HG02884 (cell line): ENCODE data around the gene ISOC2.
"Not testable (repeated sequence)": the region's sequence is repeated elsewhere in the genome, so short reads cannot be mapped to it uniquely, and the experiment has no call there.

ENCODE experiments used
- ATAC-seq: cut with Tn5 transposase; IDR thresholded peaks from one replicate; pipeline ENCODE4 v1.9.1; 2021; ENCODE audit warnings: mild to moderate bottlenecking, moderate library complexity; ENCODE audit not compliant: unreplicated experiment

The ISOC2 gene

DNA sequence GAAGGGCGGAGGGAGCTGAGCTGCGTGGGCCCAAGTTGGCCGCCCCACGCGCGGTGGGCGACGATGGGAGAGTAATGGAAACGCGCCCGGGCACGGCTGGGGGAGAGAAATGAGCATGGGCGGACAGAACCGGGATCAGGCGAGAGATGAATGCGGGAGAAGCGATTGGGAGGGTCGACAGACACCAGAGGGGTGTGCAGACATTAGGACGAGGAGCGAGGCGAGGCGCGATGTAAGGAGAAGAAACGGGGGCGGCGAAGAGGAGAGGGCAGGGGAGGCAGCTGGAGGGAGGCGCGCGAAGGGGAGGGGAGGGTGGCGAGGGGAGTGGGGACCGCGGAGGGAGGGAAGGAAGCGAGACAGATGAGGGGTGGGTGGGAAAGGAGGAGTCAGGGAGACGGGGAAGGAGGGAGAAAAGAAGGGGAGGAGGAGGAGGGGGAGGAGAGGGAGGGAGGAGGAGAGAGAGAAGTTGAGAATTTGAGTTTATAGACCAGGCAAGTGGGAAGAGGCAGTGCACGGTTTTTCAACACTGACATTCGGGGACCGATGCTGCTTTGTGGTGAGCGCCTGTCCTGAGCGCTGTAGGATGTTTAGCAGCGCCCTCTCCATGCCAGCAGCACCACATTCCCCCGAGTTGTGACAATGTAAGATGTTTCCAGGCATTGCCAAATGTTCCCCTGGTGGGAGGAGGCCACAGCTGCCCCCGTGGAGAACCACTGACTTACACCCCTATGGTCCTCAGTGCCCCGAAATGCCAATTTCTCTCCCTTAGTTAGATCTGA, 18.2 kb downstream of the ISOC2 start, which contains the start of gene SHISA7:
Gene SHISA7 (minus strand): TSS at position 256 of the 779 bp plus-strand sequence. CDS start 437 bp downstream, outside the sequence.
- ATAC-seq = no peak

DNA sequence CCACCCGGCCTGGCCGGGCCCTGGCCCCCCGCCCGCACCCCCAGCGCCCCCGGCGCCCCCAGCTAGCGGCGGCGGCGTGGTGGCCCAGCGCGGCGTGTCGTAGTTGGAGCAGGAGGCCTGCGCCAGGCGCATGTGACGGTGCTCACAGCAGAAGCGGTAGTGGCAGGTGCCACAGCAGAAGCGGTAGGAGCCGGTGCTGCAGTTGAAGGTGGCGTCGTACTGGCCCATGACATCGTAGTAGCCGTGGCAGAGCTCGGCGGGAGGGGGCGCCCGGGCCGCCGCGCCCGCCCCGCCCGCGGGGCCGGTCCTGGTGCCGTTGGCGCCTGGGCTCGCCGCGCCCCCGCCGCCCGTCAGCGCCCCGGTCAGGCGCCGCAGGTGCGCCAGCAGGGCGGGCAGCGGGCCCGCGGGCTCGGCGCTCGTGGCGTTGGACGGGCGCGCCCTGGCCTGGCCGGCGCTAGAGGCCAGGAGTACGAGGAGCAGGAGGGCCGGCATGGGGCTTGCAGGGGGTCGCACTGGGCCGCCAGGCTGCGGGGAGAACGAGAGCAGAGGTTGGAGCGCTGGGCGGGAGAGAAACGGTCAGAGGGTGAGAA, 19.0 kb downstream of the ISOC2 start:
- ATAC-seq = no peak

DNA sequence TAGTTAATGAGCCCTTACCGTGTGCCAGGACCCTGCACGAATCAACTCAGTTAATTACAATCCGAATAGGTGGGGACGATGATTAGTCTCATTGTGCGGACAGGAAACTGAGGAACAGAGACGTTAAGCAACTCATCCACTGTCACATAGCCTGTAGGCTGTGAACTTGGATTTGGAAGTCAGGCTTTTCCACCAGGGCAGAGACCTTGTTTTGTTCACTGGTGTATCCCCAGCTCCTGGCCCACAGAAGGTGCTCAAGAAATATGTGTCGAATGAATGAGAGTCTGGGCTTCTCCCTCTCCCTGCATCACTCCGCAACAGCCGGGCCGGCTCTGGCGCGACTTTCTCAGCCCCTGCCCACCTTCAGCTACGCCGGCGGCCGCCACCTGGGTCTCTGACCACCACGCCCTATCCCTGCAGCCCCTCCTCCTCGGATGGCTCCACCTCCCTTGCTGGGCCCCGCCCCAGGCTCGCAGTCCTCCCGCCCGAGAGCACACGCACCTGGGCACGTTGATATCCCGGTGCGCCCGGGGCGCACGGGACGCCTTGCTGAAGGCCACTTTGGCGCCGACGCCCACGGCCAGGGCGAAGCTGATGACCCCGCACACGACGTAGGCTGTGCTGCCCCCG, 19.6 kb downstream of the ISOC2 start:
- no peak for ATAC-seq

DNA sequence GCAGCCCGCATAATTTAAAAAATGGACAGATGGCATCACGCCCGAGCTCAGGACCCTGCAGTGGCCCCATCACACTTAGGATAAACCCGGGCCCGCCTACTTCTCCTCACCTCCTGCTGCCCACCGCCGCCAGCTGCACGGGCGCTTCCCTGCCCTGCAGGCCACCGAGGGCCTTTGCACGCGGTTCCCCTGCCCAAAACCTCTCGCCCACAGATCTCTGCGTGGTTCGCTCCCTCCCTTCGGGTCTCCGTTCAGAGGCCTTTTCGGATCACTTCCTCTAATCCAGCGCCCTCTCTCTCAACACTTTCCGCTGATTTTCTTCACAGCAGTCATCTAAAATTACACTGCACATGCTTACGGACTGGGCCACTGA, 20.1 kb downstream of the ISOC2 start:
- ATAC-seq = no peak

DNA sequence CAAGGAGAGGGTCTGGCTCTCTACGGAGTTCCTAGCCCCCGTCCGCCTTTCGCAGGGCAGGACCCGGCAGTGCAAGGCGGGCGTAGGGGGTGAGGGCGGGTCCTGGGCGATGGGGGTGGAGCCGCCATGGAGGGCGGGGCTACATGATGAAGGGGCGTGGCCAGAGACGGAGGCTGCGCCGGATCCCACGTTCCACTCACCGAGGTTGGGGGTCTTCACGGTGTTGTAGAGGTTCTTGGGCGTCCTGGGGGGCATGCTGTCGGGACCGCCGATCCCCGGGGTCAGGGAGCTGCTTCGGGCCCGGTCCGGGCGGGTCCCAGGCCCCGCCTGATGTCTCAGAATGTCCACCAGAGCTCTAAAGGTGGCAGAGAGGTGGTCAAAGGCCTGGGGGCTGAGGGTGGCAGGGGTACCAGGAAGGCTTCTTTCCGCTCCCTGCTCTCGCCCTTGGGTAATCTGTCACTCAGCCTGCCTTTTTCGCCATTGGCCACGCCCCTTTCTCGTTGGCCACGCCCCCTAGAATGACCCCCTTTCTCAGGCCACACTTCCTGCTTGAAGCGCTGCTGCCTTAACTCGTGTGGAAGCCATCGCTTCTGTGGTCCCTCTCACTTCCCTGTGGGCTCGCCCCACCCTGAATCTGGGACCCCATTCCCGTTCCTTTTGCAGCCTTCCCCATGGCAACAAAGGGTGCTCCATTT, 20.9 kb downstream of the ISOC2 start:
- no peak for ATAC-seq

DNA sequence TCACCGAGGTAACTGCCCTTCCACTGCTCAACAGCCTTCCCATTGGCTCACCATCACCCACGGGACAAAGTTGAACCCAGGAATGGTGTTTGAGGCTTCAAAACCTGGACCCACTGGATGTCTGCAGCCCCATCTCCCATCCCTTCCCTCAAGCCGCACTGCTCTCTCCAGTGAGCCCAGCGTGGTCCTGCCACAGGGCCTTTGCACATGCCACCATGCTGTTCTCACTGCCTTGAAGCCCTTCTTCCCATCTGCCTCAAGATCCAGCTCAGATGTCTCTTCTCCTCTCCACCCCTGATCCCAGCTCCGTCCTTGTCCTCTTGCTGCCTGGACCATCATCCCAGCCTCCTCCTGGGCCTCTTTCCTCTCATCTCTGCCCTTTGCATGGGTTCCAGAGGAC, 22.4 kb downstream of the ISOC2 start:
- no peak for ATAC-seq

DNA sequence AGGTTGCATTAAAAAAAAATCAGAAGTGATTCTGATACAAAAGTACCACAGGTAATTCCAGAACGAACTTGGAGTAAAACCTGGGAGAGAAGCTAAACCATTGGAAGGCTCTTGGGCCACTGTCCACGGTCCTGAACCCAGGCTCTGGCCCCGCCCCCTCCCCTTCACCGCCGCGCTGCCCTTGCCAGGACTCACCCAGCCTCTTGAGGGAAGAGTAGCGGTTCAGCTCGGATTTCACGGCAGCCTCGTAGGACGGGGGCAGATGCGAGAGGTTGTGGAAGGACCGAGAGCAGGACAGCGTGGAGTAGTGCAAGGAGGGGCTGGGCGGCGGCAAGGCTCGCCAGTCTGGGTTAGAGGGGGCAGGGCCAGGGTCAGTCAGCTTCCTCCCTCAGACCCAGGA, 24.0 kb downstream of the ISOC2 start:
- ATAC-seq = no peak

DNA sequence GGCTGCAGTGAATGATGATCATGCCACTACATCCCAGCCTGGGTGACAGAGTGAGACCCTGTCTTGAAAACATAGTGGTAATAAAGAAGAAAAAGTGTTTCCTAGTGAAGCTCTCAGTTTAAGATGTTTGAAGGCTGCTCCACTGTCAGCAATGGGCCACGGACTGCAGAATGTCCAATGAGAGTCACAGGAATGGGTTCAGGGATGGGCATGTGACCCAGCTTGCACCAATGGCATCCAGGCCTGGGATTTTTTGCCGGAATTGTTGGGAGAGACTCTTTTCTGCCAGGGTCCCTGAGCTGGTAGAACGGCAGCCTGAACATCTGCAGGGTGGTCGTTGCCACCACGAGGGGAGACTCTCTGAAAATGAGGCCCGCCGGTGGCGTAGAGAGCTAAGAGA, 24.6 kb downstream of the ISOC2 start:
- ATAC-seq = no peak

DNA sequence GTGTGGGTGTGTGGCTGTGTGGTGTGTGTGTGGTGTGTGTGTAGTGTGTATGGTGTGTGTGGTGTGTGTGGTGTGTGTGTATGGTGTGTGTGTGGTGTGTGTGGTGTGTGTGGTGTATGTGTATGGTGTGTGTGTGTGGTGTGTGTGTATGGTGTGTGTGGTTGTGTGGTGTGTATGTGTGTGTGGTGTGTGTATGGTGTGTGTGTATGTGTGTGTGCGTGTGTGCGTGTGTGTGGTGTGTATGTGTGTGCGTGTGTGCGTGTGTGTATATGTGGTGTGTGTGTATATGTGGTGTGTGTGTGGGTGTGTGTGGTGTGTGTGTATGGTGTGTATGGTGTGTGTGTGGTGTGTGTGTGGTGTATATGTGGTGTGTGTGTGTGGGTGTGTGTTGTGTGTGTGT, 26.4 kb downstream of the ISOC2 start:
- no peak for ATAC-seq

DNA sequence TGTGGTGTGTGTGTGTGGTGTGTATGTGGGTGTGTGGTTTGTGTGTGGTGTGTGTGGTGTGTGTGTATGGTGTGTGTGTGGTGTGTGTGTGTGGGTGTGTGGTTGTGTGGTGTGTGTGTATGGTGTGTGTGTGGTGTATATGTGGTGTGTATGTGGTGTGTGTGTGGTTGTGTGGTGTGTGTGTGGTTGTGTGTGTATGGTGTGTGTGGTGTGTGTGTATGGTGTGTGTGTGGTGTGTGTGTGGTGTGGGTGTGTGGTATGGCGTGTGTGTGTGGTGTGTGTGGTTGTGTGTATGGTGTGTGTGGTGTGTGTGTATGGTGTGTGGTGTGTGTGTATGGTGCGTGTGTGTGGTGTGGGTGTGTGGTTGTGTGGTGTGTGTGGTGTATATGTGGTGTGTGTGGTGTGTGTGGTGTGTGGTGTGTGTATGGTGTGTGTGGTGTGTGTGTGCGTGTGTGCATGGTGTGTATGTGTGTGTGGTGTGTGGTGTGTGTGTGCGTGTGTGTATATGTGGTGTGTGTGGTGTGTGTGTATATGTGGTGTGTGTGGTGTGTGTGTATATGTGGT, 27.0 kb downstream of the ISOC2 start:
- ATAC-seq = no peak

DNA sequence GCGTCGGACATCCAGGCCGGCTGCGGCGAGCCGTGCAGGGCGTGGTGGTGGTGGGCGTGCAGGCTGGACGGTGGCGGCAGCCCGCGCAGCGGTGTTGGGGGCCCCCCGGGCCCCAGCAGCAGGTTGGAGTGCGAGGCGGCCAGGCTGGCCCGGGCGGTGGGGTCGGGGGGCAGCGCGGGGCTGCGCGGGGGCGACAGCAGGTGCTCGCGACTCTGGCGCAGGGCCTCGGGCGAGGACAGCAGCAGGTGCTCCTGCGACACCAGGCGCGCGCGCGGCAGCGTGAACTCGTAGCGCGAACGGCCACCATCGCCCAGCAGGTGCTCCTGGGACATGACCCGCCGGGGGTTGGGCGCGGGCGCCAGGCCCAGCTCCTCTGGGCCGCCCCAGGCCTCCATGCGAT, 28.1 kb downstream of the ISOC2 start:
- ATAC-seq = no peak

DNA sequence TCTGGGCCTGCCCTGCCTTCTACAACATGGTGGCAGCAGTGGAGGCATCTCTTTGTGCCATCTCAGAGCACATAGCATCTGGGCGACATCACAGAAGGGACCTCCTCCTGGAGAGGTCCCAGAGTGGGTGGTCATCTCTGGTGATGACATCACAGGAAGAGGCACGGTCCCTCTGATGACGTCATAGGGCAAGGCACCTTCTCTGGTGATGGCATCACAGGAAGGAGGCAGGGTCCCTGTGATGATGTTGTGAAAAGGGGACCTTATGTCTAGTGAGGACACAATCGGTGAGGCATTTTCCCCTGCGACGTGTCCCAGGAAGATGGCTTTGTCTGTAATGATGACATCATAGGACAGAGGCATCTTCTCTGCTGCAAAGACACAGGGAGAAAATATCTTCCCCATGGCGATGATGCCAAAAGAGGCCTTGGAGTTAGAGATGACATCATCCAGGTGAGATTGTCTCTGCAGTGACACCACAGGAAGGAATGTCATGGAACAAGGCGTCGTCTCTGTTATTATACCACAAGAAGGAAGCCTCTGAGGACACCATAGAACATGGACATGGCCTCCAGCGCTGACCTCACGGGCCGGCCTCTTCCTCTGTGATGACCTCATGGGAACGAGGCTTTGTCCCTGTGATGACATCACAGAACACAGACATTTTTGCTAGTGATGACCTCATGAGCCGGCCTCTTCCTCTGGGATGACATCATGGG, 29.0 kb downstream of the ISOC2 start:
- ATAC-seq = no peak

DNA sequence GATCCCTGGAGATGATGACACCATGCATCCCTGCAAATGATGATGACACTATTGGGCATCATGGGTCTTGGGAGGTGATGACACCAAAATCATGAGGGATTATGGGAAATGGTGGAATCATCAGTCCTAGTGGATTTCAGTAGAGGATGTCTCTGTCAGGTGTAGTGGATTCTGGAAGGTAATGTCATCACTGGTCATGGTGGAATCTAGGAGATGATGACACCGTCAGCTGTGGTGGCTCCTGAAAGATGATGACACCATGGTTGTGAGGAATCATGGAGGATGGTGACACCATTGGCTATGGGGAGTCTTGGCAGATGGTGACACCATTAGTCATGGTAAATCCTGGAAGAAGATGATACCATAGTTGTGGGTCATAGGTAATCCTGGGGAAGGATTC, 30.3 kb downstream of the ISOC2 start:
- ATAC-seq = no peak

DNA sequence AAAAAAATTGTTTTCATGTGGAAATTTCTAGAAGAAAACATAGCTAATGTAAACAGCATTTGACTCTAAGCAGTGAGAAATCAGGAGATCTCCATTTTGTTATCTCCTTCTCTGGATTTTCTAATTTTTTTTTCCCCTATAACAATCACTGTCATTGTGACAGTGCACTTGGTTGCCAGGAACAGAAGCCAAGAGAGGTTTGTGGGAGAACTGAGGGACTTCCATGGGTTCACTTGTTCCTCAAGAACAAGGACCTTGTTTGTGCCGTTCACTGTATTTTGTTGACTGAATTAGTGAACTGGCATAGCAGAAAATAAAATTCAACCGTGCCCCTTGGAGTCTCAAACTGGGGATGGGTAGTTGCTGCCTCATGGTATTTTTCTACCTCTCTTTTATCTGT, 35.4 kb downstream of the ISOC2 start:
- no peak for ATAC-seq

DNA sequence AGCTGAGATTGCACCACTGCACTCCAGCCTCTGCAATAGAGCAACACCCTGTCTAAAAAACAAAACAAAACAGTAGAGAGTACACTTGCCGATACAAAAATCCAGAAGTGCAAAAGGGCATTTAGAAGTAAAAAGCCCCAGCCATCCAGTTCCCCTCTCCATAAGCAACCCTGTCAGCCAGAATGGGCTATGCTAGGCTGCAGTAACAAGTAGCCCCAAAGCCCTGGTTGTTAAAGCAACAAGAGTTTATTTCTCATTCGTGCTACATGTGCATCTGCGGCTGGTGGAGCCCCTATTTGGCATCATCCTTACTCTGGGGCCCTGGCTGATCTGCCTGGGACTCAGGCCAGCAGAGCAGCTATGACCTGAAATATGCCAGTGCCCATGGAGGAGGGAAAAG, 36.9 kb downstream of the ISOC2 start:
- no peak for ATAC-seq

DNA sequence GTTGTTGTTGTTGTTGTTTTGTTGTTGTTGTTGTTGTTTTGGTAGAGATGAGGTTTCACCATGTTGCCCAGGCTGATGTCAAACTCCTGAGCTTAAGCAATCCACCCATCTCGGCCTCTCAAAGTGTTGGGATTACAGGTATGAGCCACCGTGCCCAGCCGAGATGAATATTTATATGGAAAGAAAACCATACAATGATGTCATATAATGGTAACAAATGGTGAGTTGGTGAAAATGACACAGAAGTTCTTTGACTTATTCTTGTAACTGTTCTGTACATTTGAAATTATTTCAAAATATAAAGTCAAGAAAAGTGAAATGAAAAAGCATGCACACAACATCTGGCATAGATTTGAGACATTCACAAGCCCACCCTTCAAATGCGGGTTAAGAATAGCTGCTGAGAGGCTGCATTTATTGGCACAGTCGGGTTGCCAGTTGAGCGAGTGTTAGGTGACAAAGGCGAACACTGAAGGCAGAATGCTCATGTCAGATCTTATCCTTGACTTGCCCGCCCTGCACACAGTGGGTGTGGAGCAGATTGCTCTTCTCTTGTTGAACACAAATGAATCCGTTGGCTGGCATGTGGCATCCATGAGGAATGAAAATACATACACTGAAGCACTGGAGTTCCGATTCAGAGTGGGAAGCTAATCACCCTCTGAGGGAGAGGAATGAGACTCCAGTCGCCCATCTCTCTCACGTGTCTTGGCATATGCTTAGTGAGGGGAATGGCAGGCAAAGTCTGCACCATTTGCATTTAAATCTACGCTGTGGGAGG, 38.0 kb downstream of the ISOC2 start:
- ATAC-seq = no peak

DNA sequence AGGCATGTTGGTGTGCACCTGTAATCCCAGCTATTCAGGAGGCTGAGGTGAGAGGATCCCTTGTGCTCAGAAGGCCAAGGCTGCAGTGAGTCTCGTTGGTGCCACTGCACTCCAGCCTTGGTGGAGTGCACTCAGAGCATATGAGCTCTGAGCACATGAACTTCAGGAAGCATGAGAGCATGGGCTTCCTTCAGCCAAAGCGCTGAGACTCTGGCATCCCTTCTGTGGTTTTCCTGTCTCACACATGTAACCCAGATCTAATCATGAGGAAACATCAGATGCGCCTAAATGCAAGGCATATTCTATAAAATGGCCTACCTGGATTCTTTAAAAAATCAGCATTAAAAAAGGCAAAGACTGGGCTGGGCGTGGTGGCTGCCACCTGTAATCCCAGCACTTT, 40.2 kb downstream of the ISOC2 start:
- ATAC-seq = not testable (repeated sequence)

DNA sequence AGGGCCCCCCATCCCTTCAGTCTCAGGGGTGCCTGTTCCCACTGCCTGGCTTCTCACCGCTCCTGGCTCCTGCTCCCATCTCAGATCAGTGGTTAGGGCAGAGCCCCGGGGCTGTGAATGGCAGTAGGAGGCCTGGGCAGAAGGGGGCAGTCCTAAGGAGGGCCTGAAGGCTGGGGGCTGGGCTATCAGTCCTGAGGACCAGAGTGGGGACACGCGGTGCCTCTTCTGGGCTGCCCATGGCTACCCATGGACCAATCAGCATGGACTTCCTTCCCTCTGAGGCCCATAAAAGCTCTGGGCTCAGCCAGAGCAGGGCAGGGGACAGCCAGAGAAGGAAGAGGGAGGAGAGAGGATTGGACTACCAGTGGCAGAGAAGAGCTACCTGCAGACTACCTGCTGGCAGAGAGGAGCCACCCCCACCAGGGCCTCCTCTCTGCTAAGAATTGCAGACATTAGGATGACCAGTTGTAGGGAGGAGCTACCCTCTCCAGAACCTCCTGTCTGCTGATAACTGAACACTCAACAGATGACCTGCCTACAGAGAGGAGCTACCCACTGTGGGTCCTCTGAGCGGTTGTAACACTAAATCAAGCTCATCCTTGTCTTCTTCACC, 41.7 kb downstream of the ISOC2 start:
- ATAC-seq = no peak

DNA sequence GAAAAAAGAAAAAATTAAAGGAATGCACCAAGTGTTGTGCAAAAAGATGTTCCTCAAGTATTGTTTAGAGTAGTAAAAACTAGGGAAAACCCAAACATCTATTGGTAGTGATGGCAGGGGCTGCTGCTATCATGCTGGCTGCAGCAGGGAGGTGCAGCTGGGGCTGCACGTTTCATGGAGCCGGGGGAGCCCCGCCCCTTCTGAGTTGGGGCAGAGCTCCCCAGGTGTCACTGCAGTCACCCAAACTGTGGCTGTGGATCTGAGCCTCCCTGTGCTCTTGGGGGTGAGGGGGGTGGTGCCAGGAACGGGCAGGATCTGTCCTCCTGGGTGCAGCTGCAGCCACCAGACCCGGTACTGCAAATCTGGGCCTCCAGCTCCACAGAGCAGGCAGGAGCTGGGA, 42.3 kb downstream of the ISOC2 start:
- ATAC-seq = no peak

DNA sequence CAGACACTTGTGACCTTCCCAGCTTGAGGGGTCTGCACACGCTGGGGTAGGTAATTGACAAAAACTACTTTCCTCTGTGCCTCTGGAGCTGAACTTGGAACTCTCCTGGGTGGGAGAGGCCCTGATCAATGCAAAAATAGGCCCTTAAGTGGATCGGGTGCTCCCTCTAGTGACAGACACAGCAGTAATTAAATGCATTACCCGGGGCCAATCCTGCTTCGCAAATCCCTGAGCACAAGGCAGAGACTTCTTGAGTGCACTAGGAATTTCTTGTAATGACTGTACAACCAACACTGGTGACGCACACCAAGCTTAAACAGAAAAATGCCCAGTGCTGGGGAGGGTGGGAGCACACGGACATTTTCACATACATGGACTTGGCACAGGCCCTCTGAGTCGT, 43.3 kb downstream of the ISOC2 start:
- no peak for ATAC-seq
